Body of pancreas (tissue), 4 donors: ENCODE measurements around the gene AHI1.

Experiments
- POLR2A ChIP-seq, 3 donors: fragments of 450-650 bp; IDR thresholded peaks; one replicate each; pipeline ENCODE4 v1.6.1; 2016; ENCODE audit warnings: antibody characterized with exemption in 3 of 3, mild to moderate bottlenecking in 2 of 3
- TF ChIP-seq, protein P1 (sequence below), 7 experiments: fragments of 450-650 bp in 4 of 7; fragments of 200-600 bp in 3 of 7; sonication (generic) in 3 of 7; IDR thresholded peaks; one replicate each; pipeline ENCODE4 v1.5.1; 2016 to 2019; ENCODE audit warnings: antibody characterized with exemption in 7 of 7

DNA sequence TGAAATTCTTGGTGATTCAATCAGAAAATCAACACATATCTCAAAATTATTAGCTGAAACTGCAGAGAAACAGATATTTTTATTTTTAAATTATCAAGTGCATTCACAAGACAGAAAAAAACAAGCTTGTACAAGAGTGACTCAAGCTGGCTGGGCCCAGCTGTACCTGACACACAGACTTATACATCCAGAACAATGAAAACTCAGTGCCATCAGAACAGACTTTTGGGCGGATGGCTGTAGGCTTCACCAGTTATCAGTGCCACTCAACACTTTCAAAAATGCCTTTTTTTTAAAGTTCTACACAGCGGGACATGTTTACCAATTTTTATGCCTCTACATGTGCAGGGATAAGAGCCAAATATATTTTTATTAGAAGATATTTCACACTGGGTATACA lies 213.6 kb downstream of the AHI1 start:
- TF ChIP-seq, protein P1, sequence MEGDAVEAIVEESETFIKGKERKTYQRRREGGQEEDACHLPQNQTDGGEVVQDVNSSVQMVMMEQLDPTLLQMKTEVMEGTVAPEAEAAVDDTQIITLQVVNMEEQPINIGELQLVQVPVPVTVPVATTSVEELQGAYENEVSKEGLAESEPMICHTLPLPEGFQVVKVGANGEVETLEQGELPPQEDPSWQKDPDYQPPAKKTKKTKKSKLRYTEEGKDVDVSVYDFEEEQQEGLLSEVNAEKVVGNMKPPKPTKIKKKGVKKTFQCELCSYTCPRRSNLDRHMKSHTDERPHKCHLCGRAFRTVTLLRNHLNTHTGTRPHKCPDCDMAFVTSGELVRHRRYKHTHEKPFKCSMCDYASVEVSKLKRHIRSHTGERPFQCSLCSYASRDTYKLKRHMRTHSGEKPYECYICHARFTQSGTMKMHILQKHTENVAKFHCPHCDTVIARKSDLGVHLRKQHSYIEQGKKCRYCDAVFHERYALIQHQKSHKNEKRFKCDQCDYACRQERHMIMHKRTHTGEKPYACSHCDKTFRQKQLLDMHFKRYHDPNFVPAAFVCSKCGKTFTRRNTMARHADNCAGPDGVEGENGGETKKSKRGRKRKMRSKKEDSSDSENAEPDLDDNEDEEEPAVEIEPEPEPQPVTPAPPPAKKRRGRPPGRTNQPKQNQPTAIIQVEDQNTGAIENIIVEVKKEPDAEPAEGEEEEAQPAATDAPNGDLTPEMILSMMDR (IDR thresholded peaks at IDR 0.05): no peak
- no peak for TF ChIP-seq POLR2A (IDR thresholded peaks at IDR 0.05)
